Activated T-helper 2 cell treated with anti-CD3 and anti-CD28 coated beads, Interferon-gamma antibody, Interleukin-2, Interleukin-4, amounts not matched to agents 10 μg/mL and 5 μg/mL and 100 μg/mL, durations not matched to agents 14 hours and 24 hours and 36 hours (primary cell): Measurements from ENCODE around the gene VAT1L. TPM values are rescaled to one million over a fixed set of nuclear protein-coding genes. Genes with fewer than 3 reads are reported as not detected.

ENCODE experiments used
- DNase-seq: peaks from one replicate; pipeline ENCODE4 v3.0.0; 2021; ENCODE audit warnings: low spot score
- H3K27ac Mint-ChIP-seq: one replicate; pipeline ENCODE4 v1.8.0; 2021; ENCODE audit warnings: mixed read lengths
- H3K27me3 Mint-ChIP-seq: one replicate; pipeline ENCODE4 v1.8.0; 2021; ENCODE audit warnings: low read depth, mixed read lengths
- H3K36me3 Mint-ChIP-seq: one replicate; pipeline ENCODE4 v1.8.0; 2021; ENCODE audit warnings: low read depth, mixed read lengths
- H3K4me1 Mint-ChIP-seq: one replicate; pipeline ENCODE4 v1.8.0; 2021; ENCODE audit warnings: low read depth, mixed read lengths
- H3K4me3 Mint-ChIP-seq: one replicate; pipeline ENCODE4 v1.8.0; 2021; ENCODE audit warnings: low read depth, mild to moderate bottlenecking, moderate library complexity, mixed read lengths
- H3K9me3 Mint-ChIP-seq: one replicate; pipeline ENCODE4 v1.8.0; 2021; ENCODE audit warnings: mixed read lengths
- intact Hi-C: fragments of 100-400 bp; cut with micrococcal nuclease; formaldehyde crosslinking; loops from one replicate; pipeline ENCODE4 v1.15.1; 2023
- total RNA-seq: library from RNA; stranded (reverse); gene quantifications from 2 replicates; pipeline ENCODE4 v1.2.3, GENCODE V29; 2022

The VAT1L gene
- total RNA-seq, 1 donor from 2014 or later: not detected

GRCh38 chr16:77918809-77919707 is 130.7 kb downstream of the VAT1L start:
- intact Hi-C loops: no loop called here
- Mint-ChIP-seq H3K27me3 (peaks cover 3% of the 10 kb centered on the region), H3K4me1 (no peaks in the 10 kb centered on the region), H3K27ac (no peak overlapping the region), H3K36me3 (no peaks in the 10 kb centered on the region), H3K9me3 (no peaks in the 10 kb centered on the region), H3K4me3 (no peak overlapping the region)
- DNase-seq: no peak

GRCh38 chr16:77919761-77920415 is 131.5 kb downstream of the VAT1L start:
- DNase-seq: no peak
- Mint-ChIP-seq H3K4me3 (no peak overlapping the region), H3K4me1 (no peaks in the 10 kb centered on the region), H3K9me3 (no peaks in the 10 kb centered on the region), H3K27ac (no peak overlapping the region), H3K36me3 (no peaks in the 10 kb centered on the region), H3K27me3 (peaks cover 3% of the 10 kb centered on the region)
- intact Hi-C loops: no loop called here

- H3K27me3 Mint-ChIP-seq: peaks cover 3% of the 10 kb centered on the region
- no peaks in the 10 kb centered on the region for H3K4me1 Mint-ChIP-seq
- intact Hi-C loops: no loop called here
- no peak for DNase-seq
- H3K27ac Mint-ChIP-seq: no peak overlapping the region
- no peaks in the 10 kb centered on the region for H3K9me3 Mint-ChIP-seq
- no peaks in the 10 kb centered on the region for H3K36me3 Mint-ChIP-seq
- no peak overlapping the region for H3K4me3 Mint-ChIP-seq
These were observed 132.6 kb downstream of the VAT1L start for GRCh38 chr16:77920984-77921383.

DNA sequence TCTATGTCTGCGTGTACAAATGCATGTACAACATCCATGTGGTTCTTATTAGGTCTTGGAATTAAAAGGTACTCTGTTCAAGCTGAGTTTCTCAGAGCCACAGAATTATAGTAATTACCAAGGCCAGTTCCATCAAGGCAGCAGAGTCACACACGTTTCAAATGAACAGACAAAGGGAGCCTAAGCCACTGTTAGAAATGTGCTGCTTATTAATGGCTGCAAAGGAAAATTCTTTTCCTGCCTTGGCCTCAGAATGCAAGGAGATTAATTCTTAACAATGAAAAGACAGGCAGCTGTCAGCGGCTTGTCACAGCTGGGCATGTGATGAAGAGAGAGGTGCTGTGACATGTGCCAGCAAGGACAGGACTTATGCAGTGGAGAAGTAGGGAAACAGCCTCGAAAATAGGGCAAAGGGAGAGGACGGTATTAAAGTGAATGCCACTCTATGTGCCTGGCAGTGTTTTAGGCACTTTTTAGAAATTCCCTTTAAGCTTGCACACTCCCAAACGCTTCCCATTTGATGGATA is 133.9 kb downstream of the VAT1L start:
- DNase-seq: no peak
- Mint-ChIP-seq H3K9me3 (no peaks in the 10 kb centered on the region), H3K4me1 (no peaks in the 10 kb centered on the region), H3K36me3 (no peaks in the 10 kb centered on the region), H3K4me3 (no peak overlapping the region), H3K27me3 (peaks cover 3% of the 10 kb centered on the region), H3K27ac (no peak overlapping the region)
- intact Hi-C loops: no loop called here

DNA sequence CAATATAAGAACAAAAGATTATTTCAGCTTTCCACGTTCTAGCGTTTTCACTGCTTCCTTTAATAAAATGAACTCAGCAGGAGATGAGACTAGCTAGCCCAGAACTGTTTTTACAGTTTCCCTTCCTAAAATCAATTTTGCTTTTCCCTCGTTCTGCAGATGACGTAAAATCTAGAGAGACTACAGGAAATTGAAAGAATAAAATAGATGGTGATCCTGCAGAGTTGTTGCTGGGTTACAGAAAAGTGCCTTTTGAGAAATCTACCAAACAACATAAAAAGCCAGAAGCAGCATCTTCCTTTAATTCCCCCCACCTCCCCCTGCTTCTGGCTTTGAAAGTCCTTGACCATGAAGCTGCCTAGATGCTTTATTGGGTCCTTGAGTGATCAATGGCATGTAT is 137.2 kb downstream of the VAT1L start:
- H3K36me3 Mint-ChIP-seq: no peaks in the 10 kb centered on the region
- DNase-seq: no peak
- no peaks in the 10 kb centered on the region for H3K9me3 Mint-ChIP-seq
- H3K4me1 Mint-ChIP-seq: no peaks in the 10 kb centered on the region
- no peaks in the 10 kb centered on the region for H3K27me3 Mint-ChIP-seq
- H3K27ac Mint-ChIP-seq: no peak overlapping the region
- H3K4me3 Mint-ChIP-seq: no peak overlapping the region
- intact Hi-C loops: no loop called here

GRCh38 chr16:77928096-77928495 is 139.7 kb downstream of the VAT1L start:
- Mint-ChIP-seq H3K36me3 (no peaks in the 10 kb centered on the region), H3K27ac (no peak overlapping the region), H3K4me1 (no peaks in the 10 kb centered on the region), H3K4me3 (no peak overlapping the region), H3K9me3 (no peaks in the 10 kb centered on the region), H3K27me3 (peaks cover 1% of the 10 kb centered on the region)
- DNase-seq: no peak
- intact Hi-C loops: no loop called here

DNA sequence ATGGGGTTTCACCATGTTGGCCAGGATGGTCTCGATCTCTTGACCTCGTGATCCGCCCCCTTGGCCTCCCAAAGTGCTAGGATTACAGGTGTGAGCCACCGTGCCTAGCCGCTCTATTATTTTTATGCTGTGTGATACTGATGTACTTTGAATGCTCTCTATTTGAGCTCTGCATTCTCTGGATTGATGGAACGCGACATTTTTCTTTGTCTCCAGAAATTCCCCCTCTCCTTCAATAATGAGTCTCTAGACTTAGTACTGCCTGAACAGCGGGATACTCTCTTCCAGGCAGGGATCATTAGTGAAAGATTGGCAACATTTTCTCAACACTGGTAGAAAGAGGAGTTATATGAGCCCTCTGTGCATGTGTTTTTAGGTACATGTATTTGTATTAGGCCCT is 140.6 kb downstream of the VAT1L start:
- intact Hi-C loops: no loop called here
- H3K9me3 Mint-ChIP-seq: no peaks in the 10 kb centered on the region
- no peak for DNase-seq
- H3K36me3 Mint-ChIP-seq: no peaks in the 10 kb centered on the region
- no peaks in the 10 kb centered on the region for H3K4me1 Mint-ChIP-seq
- H3K4me3 Mint-ChIP-seq: no peak overlapping the region
- H3K27ac Mint-ChIP-seq: no peak overlapping the region
- peaks cover 1% of the 10 kb centered on the region for H3K27me3 Mint-ChIP-seq

GRCh38 chr16:77931058-77931457 is 142.7 kb downstream of the VAT1L start:
- Mint-ChIP-seq H3K9me3 (no peaks in the 10 kb centered on the region), H3K4me1 (no peaks in the 10 kb centered on the region), H3K27ac (no peak overlapping the region), H3K36me3 (no peaks in the 10 kb centered on the region), H3K27me3 (peaks cover 1% of the 10 kb centered on the region), H3K4me3 (no peak overlapping the region)
- intact Hi-C loops: no loop called here
- no peak for DNase-seq

DNA sequence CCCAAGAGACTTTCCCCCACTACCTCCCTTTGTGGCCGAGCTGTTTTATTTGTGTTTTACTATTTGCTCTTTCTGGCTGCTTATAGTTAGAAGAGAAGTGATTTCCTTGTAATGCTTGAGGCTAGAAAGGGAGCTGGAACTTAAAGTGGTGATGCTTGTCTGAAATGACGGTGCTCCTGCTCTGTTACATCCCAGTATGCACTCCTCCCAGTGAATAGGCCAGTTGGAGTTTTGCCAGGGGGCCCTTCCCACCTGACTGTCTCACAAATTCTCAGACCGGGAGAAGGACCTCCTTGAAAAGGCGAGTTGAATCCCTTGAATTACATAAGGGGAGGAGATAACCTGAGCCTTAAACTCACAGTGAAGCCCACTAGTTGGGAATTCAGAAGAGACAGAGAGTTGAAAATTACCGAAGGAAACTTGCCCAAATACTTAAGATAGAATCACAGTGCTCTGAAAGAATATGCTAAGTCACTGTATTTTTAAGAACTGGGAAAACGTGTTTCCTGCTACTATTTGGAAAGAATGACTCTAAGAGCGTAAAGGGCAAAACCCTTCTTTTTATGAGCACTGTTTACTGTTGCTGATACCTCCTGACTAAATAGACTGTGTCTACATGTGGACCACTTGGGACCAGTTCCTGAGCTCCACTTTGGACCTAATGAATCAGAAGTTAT is 149.2 kb downstream of the VAT1L start:
- Mint-ChIP-seq H3K9me3 (no peaks in the 10 kb centered on the region), H3K27ac (no peak overlapping the region)
- intact Hi-C loops: no loop called here

GRCh38 chr16:77938913-77939312 is 150.5 kb downstream of the VAT1L start:
- DNase-seq: no peak
- Mint-ChIP-seq H3K4me3 (no peak overlapping the region), H3K9me3 (no peaks in the 10 kb centered on the region), H3K36me3 (no peaks in the 10 kb centered on the region), H3K27ac (no peak overlapping the region), H3K27me3 (no peaks in the 10 kb centered on the region), H3K4me1 (no peaks in the 10 kb centered on the region)
- intact Hi-C loops: no loop called here

More for the DNA sequence above, 149.2 kb downstream of the VAT1L start:
- Mint-ChIP-seq H3K4me3 (no peak overlapping the region), H3K4me1 (no peaks in the 10 kb centered on the region), H3K36me3 (no peaks in the 10 kb centered on the region), H3K27me3 (no peaks in the 10 kb centered on the region)
- DNase-seq: no peak

- Mint-ChIP-seq H3K27ac (no peak overlapping the region), H3K4me1 (no peaks in the 10 kb centered on the region), H3K27me3 (no peaks in the 10 kb centered on the region), H3K36me3 (no peaks in the 10 kb centered on the region), H3K9me3 (no peaks in the 10 kb centered on the region), H3K4me3 (no peak overlapping the region)
- no peak for DNase-seq
- intact Hi-C loops: no loop called here
These were observed 151.6 kb downstream of the VAT1L start for GRCh38 chr16:77939968-77940367.

DNA sequence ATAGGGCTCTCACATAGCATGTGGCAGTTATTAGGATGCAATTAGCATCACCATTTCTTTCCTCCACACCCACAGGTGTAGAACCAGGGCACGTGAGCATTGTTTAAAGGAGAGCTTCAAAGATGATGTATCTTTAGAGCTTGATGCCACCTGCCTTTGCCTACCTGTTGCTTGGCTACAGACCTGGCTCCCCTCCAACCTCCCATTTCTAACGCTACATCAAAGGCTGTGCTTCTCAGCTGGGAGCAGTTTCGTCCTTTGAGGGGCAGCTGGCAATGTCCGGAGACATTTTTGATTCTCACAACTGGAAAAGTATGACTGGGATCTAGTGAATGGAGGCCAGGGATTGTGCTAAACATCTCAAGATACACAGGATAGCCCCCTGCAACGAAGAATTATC is 155.4 kb downstream of the VAT1L start:
- Mint-ChIP-seq H3K9me3 (no peaks in the 10 kb centered on the region), H3K4me3 (no peak overlapping the region), H3K27me3 (peaks cover 2% of the 10 kb centered on the region), H3K4me1 (no peaks in the 10 kb centered on the region), H3K36me3 (no peaks in the 10 kb centered on the region), H3K27ac (no peak overlapping the region)
- DNase-seq: no peak
- intact Hi-C loops: no loop called here

GRCh38 chr16:77944631-77945030 is 156.3 kb downstream of the VAT1L start:
- intact Hi-C loops: no loop called here
- H3K27ac Mint-ChIP-seq: no peak overlapping the region
- H3K27me3 Mint-ChIP-seq: peaks cover 2% of the 10 kb centered on the region
- no peaks in the 10 kb centered on the region for H3K9me3 Mint-ChIP-seq
- no peak overlapping the region for H3K4me3 Mint-ChIP-seq
- no peak for DNase-seq
- H3K36me3 Mint-ChIP-seq: no peaks in the 10 kb centered on the region
- H3K4me1 Mint-ChIP-seq: no peaks in the 10 kb centered on the region
